A673 (cell line): Measurements from ENCODE around the gene DSC1.

Experiments used
- EZH2 ChIP-seq: fragments of 200-600 bp; sonication (generic); IDR thresholded peaks from 2 replicates; pipeline ENCODE4 v1.6.1; 2017; ENCODE audit warnings: borderline replicate concordance, low read depth, mild to moderate bottlenecking, mixed read lengths, antibody characterized with exemption, low read length; ENCODE audit not compliant: poor library complexity, severe bottlenecking
- TF ChIP-seq, protein P1 (sequence below): fragments of 300-800, 200-600 bp; sonication (generic); conservative IDR thresholded peaks from 2 replicates; pipeline ENCODE4 v1.5.1; 2017; ENCODE audit warnings: low read depth, mild to moderate bottlenecking, antibody characterized with exemption, low read length, moderate library complexity, mixed read lengths

DNA sequence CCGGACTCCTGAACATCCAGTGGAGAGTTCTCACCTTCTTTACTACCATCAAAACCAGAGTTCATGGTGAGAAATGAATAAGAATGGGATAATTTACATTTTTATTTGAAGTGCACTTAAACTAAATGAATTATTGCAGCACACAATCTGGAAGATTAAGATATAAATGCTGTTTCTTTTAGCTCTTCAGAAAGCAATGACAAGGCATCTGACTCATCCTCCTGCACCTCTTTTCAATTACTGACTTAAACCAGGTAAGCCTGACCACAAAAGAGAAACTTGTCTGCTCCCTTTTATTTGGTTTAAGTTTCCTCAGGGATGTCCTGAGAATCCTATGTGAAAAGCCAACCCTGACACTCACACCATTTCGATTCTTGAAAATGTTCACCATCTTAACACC, 59.7 kb downstream of the DSC1 start:
- TF ChIP-seq, protein P1, sequence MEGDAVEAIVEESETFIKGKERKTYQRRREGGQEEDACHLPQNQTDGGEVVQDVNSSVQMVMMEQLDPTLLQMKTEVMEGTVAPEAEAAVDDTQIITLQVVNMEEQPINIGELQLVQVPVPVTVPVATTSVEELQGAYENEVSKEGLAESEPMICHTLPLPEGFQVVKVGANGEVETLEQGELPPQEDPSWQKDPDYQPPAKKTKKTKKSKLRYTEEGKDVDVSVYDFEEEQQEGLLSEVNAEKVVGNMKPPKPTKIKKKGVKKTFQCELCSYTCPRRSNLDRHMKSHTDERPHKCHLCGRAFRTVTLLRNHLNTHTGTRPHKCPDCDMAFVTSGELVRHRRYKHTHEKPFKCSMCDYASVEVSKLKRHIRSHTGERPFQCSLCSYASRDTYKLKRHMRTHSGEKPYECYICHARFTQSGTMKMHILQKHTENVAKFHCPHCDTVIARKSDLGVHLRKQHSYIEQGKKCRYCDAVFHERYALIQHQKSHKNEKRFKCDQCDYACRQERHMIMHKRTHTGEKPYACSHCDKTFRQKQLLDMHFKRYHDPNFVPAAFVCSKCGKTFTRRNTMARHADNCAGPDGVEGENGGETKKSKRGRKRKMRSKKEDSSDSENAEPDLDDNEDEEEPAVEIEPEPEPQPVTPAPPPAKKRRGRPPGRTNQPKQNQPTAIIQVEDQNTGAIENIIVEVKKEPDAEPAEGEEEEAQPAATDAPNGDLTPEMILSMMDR, result no peak
- TF ChIP-seq EZH2, result no peak
